Peyer's patch (tissue), 4 donors: ENCODE measurements around the gene SH3RF3. TPM values are rescaled to one million over a fixed set of nuclear protein-coding genes. Genes with fewer than 3 reads are reported as not detected.

Experiments used
- DNase-seq, 3 donors: peaks; one replicate each; pipeline ENCODE4 v3.0.0-alpha.2; 2017 to 2019
- H3K27ac ChIP-seq, 4 donors: fragments of 200-600 bp; sonication (generic); one replicate each; pipeline ENCODE4 v1.5.1; 2016 to 2019
- H3K27me3 ChIP-seq, 2 donors: fragments of 200-600 bp; sonication (generic); one replicate each; pipeline ENCODE4 v1.5.1; 2019
- H3K36me3 ChIP-seq, 3 donors: fragments of 200-600 bp; sonication (generic); one replicate each; pipeline ENCODE4 v1.5.1; 2016 to 2019
- H3K4me1 ChIP-seq, 4 donors: fragments of 200-600 bp; sonication (generic); one replicate each; pipeline ENCODE4 v1.5.1; 2016 to 2019
- H3K4me3 ChIP-seq, 4 donors: fragments of 200-600 bp; sonication (generic); 1 replicate in 3 of 4; 2 replicates in 1 of 4; pipeline ENCODE4 v1.5.1; 2016 to 2019; ENCODE audit warnings: mild to moderate bottlenecking in 1 of 4
- H3K9me3 ChIP-seq, 4 donors: fragments of 200-600 bp; sonication (generic); one replicate each; pipeline ENCODE4 v1.5.1; 2016 to 2019; ENCODE audit warnings: mild to moderate bottlenecking in 1 of 4
- CTCF ChIP-seq, 6 experiments: fragments of 450-650 bp in 4 of 6; fragments of 200-600 bp in 2 of 6; sonication (generic) in 1 of 6; IDR thresholded peaks; one replicate each; pipeline ENCODE4 v1.5.1; 2017 to 2019; ENCODE audit warnings: antibody characterized with exemption in 6 of 6, mild to moderate bottlenecking in 3 of 6, moderate library complexity in 1 of 6
- POLR2A ChIP-seq, 2 donors: fragments of 450-650 bp; IDR thresholded peaks; one replicate each; pipeline ENCODE4 v1.5.1; 2017; ENCODE audit warnings: antibody characterized with exemption in 2 of 2, mild to moderate bottlenecking in 2 of 2, moderate library complexity in 2 of 2
- total RNA-seq, 4 donors: library from RNA; depleted of rRNA; stranded (reverse); fragments of >200 nt; gene quantifications; one replicate each; pipeline ENCODE4 v1.1.0, GENCODE V29; 2016

The SH3RF3 gene
- total RNA-seq, 4 donors from 2014 or later = 1.1 to 5.0 (median 3.3) TPM

GRCh38 chr2:109523121-109523520, 394.1 kb downstream of the SH3RF3 start:
- Histone ChIP-seq H3K4me1 (no peaks in the 10 kb centered on the region), H3K36me3 (no peaks in the 10 kb centered on the region), H3K4me3 (no peak overlapping the region), H3K9me3 (no peaks in the 10 kb centered on the region), H3K27ac (no peak overlapping the region), H3K27me3 (no peaks in the 10 kb centered on the region)
- no peak for TF ChIP-seq POLR2A (IDR thresholded peaks at IDR 0.05)
- TF ChIP-seq CTCF (IDR thresholded peaks at IDR 0.05) = no peak
- DNase-seq = peak in 1 of 3 donors; percentile 25

- Histone ChIP-seq H3K9me3 (no peaks in the 10 kb centered on the region), H3K27me3 (no peaks in the 10 kb centered on the region), H3K4me1 (no peaks in the 10 kb centered on the region), H3K27ac (no peak overlapping the region), H3K4me3 (no peak overlapping the region), H3K36me3 (no peaks in the 10 kb centered on the region)
- peak in 1 of 3 donors; percentile 35 for DNase-seq
- TF ChIP-seq POLR2A (IDR thresholded peaks at IDR 0.05) = no peak
- no peak for TF ChIP-seq CTCF (IDR thresholded peaks at IDR 0.05)
Measured at GRCh38 chr2:109523536-109524361, 394.7 kb downstream of the SH3RF3 start.

- Histone ChIP-seq H3K4me1 (no peaks in the 10 kb centered on the region), H3K36me3 (no peaks in the 10 kb centered on the region), H3K9me3 (no peaks in the 10 kb centered on the region), H3K4me3 (no peak overlapping the region), H3K27ac (no peak overlapping the region), H3K27me3 (no peaks in the 10 kb centered on the region)
- DNase-seq = peak in 1 of 3 donors; percentile 30
- TF ChIP-seq POLR2A (IDR thresholded peaks at IDR 0.05) (no peak), CTCF (IDR thresholded peaks at IDR 0.05) (no peak)
Measured at GRCh38 chr2:109525836-109526235, 396.8 kb downstream of the SH3RF3 start.

GRCh38 chr2:109526442-109526970, 397.5 kb downstream of the SH3RF3 start:
- H3K27me3 ChIP-seq = no peaks in the 10 kb centered on the region
- DNase-seq = peak in 1 of 3 donors; percentile 36
- no peak overlapping the region for H3K4me3 ChIP-seq
- H3K4me1 ChIP-seq = no peaks in the 10 kb centered on the region
- H3K27ac ChIP-seq = no peak overlapping the region
- no peak for TF ChIP-seq CTCF (IDR thresholded peaks at IDR 0.05)
- no peak for TF ChIP-seq POLR2A (IDR thresholded peaks at IDR 0.05)
- H3K9me3 ChIP-seq = no peaks in the 10 kb centered on the region
- no peaks in the 10 kb centered on the region for H3K36me3 ChIP-seq

GRCh38 chr2:109527079-109527478, 398.1 kb downstream of the SH3RF3 start:
- H3K4me3 ChIP-seq = no peak overlapping the region
- no peaks in the 10 kb centered on the region for H3K27me3 ChIP-seq
- TF ChIP-seq POLR2A (IDR thresholded peaks at IDR 0.05) (no peak), CTCF (IDR thresholded peaks at IDR 0.05) (no peak)
- no peaks in the 10 kb centered on the region for H3K36me3 ChIP-seq
- H3K9me3 ChIP-seq = no peaks in the 10 kb centered on the region
- peak in 1 of 3 donors; percentile 17 for DNase-seq
- H3K4me1 ChIP-seq = no peaks in the 10 kb centered on the region
- H3K27ac ChIP-seq = no peak overlapping the region
